Measurements from ENCODE around the gene FSD2.
"Not testable (repeated sequence)": the region's sequence is repeated elsewhere in the genome, so short reads cannot be mapped to it uniquely, and the experiment has no call there.

DNA sequence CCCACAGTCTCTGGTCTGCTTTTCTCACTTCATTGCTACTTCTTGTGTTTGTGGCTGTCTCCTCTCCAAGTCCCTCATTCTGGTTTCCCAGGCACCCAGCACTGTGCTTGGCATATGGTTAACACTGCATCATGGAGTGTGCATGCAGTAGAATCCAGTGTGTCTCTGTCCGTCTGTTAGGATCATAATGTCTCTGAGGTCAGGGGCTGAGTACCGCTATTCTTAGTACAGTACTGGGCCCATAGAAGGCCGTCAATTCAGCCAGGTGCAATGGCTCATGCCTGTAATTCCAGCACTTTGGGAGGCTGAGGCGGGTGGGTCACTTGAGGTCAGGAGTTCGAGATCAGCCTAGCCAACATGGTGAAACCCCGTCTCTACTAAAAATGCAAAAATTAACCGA is 39.7 kb downstream of the FSD2 start:
- TF ChIP-seq, protein P1, sequence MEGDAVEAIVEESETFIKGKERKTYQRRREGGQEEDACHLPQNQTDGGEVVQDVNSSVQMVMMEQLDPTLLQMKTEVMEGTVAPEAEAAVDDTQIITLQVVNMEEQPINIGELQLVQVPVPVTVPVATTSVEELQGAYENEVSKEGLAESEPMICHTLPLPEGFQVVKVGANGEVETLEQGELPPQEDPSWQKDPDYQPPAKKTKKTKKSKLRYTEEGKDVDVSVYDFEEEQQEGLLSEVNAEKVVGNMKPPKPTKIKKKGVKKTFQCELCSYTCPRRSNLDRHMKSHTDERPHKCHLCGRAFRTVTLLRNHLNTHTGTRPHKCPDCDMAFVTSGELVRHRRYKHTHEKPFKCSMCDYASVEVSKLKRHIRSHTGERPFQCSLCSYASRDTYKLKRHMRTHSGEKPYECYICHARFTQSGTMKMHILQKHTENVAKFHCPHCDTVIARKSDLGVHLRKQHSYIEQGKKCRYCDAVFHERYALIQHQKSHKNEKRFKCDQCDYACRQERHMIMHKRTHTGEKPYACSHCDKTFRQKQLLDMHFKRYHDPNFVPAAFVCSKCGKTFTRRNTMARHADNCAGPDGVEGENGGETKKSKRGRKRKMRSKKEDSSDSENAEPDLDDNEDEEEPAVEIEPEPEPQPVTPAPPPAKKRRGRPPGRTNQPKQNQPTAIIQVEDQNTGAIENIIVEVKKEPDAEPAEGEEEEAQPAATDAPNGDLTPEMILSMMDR (conservative IDR thresholded peaks at IDR 0.05; ENCODE audit: low read depth, low read length) = not testable (repeated sequence)
- TF ChIP-seq RCOR1 (IDR thresholded peaks at IDR 0.05; ENCODE audit: insufficient replicate concordance, low read length); MAFK (IDR thresholded peaks at IDR 0.05; ENCODE audit: low read depth, low read length); POLR2A (IDR thresholded peaks at IDR 0.05; ENCODE audit: low read depth, low read length); USF2 (IDR thresholded peaks at IDR 0.05; ENCODE audit: low read depth, low read length); SMC3 (IDR thresholded peaks at IDR 0.05; ENCODE audit: low read depth, low read length): not testable (repeated sequence)
- TF ChIP-seq, protein P2, sequence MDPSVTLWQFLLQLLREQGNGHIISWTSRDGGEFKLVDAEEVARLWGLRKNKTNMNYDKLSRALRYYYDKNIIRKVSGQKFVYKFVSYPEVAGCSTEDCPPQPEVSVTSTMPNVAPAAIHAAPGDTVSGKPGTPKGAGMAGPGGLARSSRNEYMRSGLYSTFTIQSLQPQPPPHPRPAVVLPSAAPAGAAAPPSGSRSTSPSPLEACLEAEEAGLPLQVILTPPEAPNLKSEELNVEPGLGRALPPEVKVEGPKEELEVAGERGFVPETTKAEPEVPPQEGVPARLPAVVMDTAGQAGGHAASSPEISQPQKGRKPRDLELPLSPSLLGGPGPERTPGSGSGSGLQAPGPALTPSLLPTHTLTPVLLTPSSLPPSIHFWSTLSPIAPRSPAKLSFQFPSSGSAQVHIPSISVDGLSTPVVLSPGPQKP (IDR thresholded peaks at IDR 0.05; ENCODE audit: borderline replicate concordance, low read depth, low read length) = not testable (repeated sequence)

Measured in IMR-90 (cell line).